BE2C (cell line): Measurements from ENCODE around the gene DOK6.

Experiments used
- DNase-seq: peaks from one replicate; pipeline ENCODE4 v3.0.0-alpha.2; 2020
- H3K27me3 ChIP-seq: fragments of 250-450 bp; sonication (Bioruptor Pico); 2 replicates; pipeline ENCODE4 v1.5.1; 2020; ENCODE audit warnings: mild to moderate bottlenecking
- H3K36me3 ChIP-seq: fragments of 250-450 bp; sonication (Bioruptor Pico); 2 replicates; pipeline ENCODE4 v1.5.1; 2020; ENCODE audit warnings: mild to moderate bottlenecking
- H3K4me1 ChIP-seq: fragments of 250-450 bp; sonication (Bioruptor Pico); 2 replicates; pipeline ENCODE4 v1.5.1; 2020
- H3K4me3 ChIP-seq: 2 replicates; pipeline ENCODE4 v1.5.1; 2011; ENCODE audit warnings: low read depth, low read length
- H3K9me3 ChIP-seq: fragments of 250-450 bp; sonication (Bioruptor Pico); 2 replicates; pipeline ENCODE4 v1.5.1; 2020
- CTCF ChIP-seq: IDR thresholded peaks from 2 replicates; pipeline ENCODE4 v1.5.1; 2012; ENCODE audit warnings: mild to moderate bottlenecking, low read depth, low read length

DOK6 gene

GRCh38 chr18:69648486-69648885 lies 247.8 kb downstream of the DOK6 start:
- Histone ChIP-seq H3K36me3 (no peaks in the 10 kb centered on the region), H3K4me1 (no peaks in the 10 kb centered on the region), H3K4me3 (peak overlapping the region; percentile 45), H3K9me3 (no peaks in the 10 kb centered on the region), H3K27me3 (no peaks in the 10 kb centered on the region)
- no peak for TF ChIP-seq CTCF
- peak; percentile 60 for DNase-seq

- Histone ChIP-seq H3K4me1 (no peaks in the 10 kb centered on the region), H3K9me3 (no peaks in the 10 kb centered on the region), H3K4me3 (no peak overlapping the region), H3K27me3 (no peaks in the 10 kb centered on the region), H3K36me3 (no peaks in the 10 kb centered on the region)
- no peak for TF ChIP-seq CTCF
- DNase-seq: no peak
Measured at GRCh38 chr18:69649684-69650083, 249.0 kb downstream of the DOK6 start.

- Histone ChIP-seq H3K36me3 (no peaks in the 10 kb centered on the region), H3K9me3 (no peaks in the 10 kb centered on the region), H3K4me3 (no peak overlapping the region), H3K27me3 (no peaks in the 10 kb centered on the region), H3K4me1 (no peaks in the 10 kb centered on the region)
- DNase-seq: no peak
- no peak for TF ChIP-seq CTCF
Measured at GRCh38 chr18:69651243-69651642, 250.6 kb downstream of the DOK6 start.

GRCh38 chr18:69655816-69656215 lies 255.1 kb downstream of the DOK6 start:
- no peak for TF ChIP-seq CTCF
- H3K36me3 ChIP-seq: no peaks in the 10 kb centered on the region
- H3K4me3 ChIP-seq: no peak overlapping the region
- no peaks in the 10 kb centered on the region for H3K27me3 ChIP-seq
- DNase-seq: no peak
- H3K9me3 ChIP-seq: no peaks in the 10 kb centered on the region
- no peaks in the 10 kb centered on the region for H3K4me1 ChIP-seq

GRCh38 chr18:69658103-69658502 lies 257.4 kb downstream of the DOK6 start:
- H3K36me3 ChIP-seq: no peaks in the 10 kb centered on the region
- DNase-seq: no peak

GRCh38 chr18:69658685-69659084 lies 258.0 kb downstream of the DOK6 start:
- Histone ChIP-seq H3K27me3 (no peaks in the 10 kb centered on the region), H3K36me3 (no peaks in the 10 kb centered on the region), H3K4me1 (no peaks in the 10 kb centered on the region), H3K9me3 (no peaks in the 10 kb centered on the region), H3K4me3 (no peak overlapping the region)
- no peak for DNase-seq
- no peak for TF ChIP-seq CTCF

More at GRCh38 chr18:69658103-69658502, 257.4 kb downstream of the DOK6 start:
- no peak overlapping the region for H3K4me3 ChIP-seq
- no peaks in the 10 kb centered on the region for H3K27me3 ChIP-seq
- H3K9me3 ChIP-seq: no peaks in the 10 kb centered on the region
- H3K4me1 ChIP-seq: no peaks in the 10 kb centered on the region
- no peak for TF ChIP-seq CTCF
